Measurements from ENCODE around the gene CSHL1. TPM values are rescaled to one million over a fixed set of nuclear protein-coding genes. Genes with fewer than 3 reads are reported as not detected.
"Not testable (repeated sequence)": the region's sequence is repeated elsewhere in the genome, so short reads cannot be mapped to it uniquely, and the experiment has no call there.

CSHL1 gene
- total RNA-seq, 1 donor from 2014 or later: not detected

GRCh38 chr17:63927464-63928171 lies 16.6 kb upstream of the CSHL1 start:
- intact Hi-C loops (cut with DNase I): no loop called here
- ATAC-seq (no peak), DNase-seq (ENCODE audit: missing footprints) (peak; percentile 39)

- DNase-seq (ENCODE audit: missing footprints) (no peak), ATAC-seq (no peak)
- intact Hi-C loops (cut with DNase I): no loop called here
These were observed 15.1 kb upstream of the CSHL1 start for GRCh38 chr17:63926164-63926563.

- peak; percentile 25 for DNase-seq (ENCODE audit: missing footprints)
- intact Hi-C loops (cut with DNase I): no loop called here
- ATAC-seq: no peak
These were observed 14.6 kb upstream of the CSHL1 start for GRCh38 chr17:63925615-63926014.

GRCh38 chr17:63922402-63922801 lies 11.3 kb upstream of the CSHL1 start:
- intact Hi-C loops (cut with DNase I); DNase-seq (ENCODE audit: missing footprints); ATAC-seq: not testable (repeated sequence)

GRCh38 chr17:63920779-63921178 lies 9.7 kb upstream of the CSHL1 start:
- intact Hi-C loops (cut with DNase I); ATAC-seq; DNase-seq (ENCODE audit: missing footprints): not testable (repeated sequence)

- intact Hi-C loops (cut with DNase I); DNase-seq (ENCODE audit: missing footprints); ATAC-seq: not testable (repeated sequence)
These were observed 9.0 kb upstream of the CSHL1 start for GRCh38 chr17:63920050-63920449.

GRCh38 chr17:63919311-63919723 lies 8.3 kb upstream of the CSHL1 start:
- intact Hi-C loops (cut with DNase I): loop anchor here (1.0 to 2.0 kb wide), 3 partner anchors 27 to 105 kb away; no protein-coding TSS in a partner anchor
- DNase-seq (ENCODE audit: missing footprints) (no peak), ATAC-seq (peak; percentile 65)

- not testable (repeated sequence) for ATAC-seq; DNase-seq (ENCODE audit: missing footprints)
- intact Hi-C loops (cut with DNase I): loop anchor here (1.0 to 2.0 kb wide), 3 partner anchors 28 to 106 kb away; no protein-coding TSS in a partner anchor
These were observed 7.8 kb upstream of the CSHL1 start, which contains the start of gene GH1 for GRCh38 chr17:63918789-63919305. Gene GH1, minus strand, starts transcription at chr17:63918839. Its CDS starts 63 bp downstream, at chr17:63918776.

GRCh38 chr17:63918305-63918704 lies 7.2 kb upstream of the CSHL1 start:
- intact Hi-C loops (cut with DNase I): loop anchor here (2.0 kb wide), 2 partner anchors 28 to 106 kb away; no protein-coding TSS in a partner anchor
- ATAC-seq (no peak), DNase-seq (ENCODE audit: missing footprints) (no peak)

- ATAC-seq (no peak), DNase-seq (ENCODE audit: missing footprints) (no peak)
- intact Hi-C loops (cut with DNase I): loop anchor here (2.0 kb wide), 2 partner anchors 29 to 107 kb away; no protein-coding TSS in a partner anchor
These were observed 6.6 kb upstream of the CSHL1 start for GRCh38 chr17:63917646-63918045.

- intact Hi-C loops (cut with DNase I); DNase-seq (ENCODE audit: missing footprints); ATAC-seq: not testable (repeated sequence)
These were observed 6.1 kb upstream of the CSHL1 start for GRCh38 chr17:63917206-63917605.

- intact Hi-C loops (cut with DNase I): no loop called here
- ATAC-seq (no peak), DNase-seq (ENCODE audit: missing footprints) (no peak)
These were observed 5.6 kb upstream of the CSHL1 start for GRCh38 chr17:63916566-63917185.

- intact Hi-C loops (cut with DNase I); DNase-seq (ENCODE audit: missing footprints); ATAC-seq: not testable (repeated sequence)
These were observed 4.7 kb upstream of the CSHL1 start for GRCh38 chr17:63915753-63916152.

GRCh38 chr17:63914471-63914870 lies 3.4 kb upstream of the CSHL1 start:
- intact Hi-C loops (cut with DNase I): loop anchor here (5.0 kb wide), 1 partner anchor 218 kb away; the partner anchor contains the start of gene ERN1
- ATAC-seq: no peak
- DNase-seq (ENCODE audit: missing footprints): no peak

- ATAC-seq (no peak), DNase-seq (ENCODE audit: missing footprints) (no peak)
These were observed 621 bp upstream of the CSHL1 start for GRCh38 chr17:63911657-63912100.

GRCh38 chr17:63910096-63910495 lies 962 bp downstream of the CSHL1 start:
- DNase-seq (ENCODE audit: missing footprints) (no peak), ATAC-seq (no peak)
- intact Hi-C loops (cut with DNase I): loop anchor here (5.0 kb wide), 1 partner anchor 222 kb away; the partner anchor contains the start of gene ERN1

More at GRCh38 chr17:63911657-63912100, 621 bp upstream of the CSHL1 start:
- intact Hi-C loops (cut with DNase I): loop anchor here (5.0 kb wide), 1 partner anchor 221 kb away; the partner anchor contains the start of gene ERN1

GRCh38 chr17:63909586-63909985 lies 1.5 kb downstream of the CSHL1 start:
- intact Hi-C loops (cut with DNase I); ATAC-seq: not testable (repeated sequence)

GRCh38 chr17:63907161-63907778 lies 3.8 kb downstream of the CSHL1 start:
- intact Hi-C loops (cut with DNase I); DNase-seq (ENCODE audit: missing footprints): not testable (repeated sequence)
- ATAC-seq: peak; percentile 37

More at GRCh38 chr17:63909586-63909985, 1.5 kb downstream of the CSHL1 start:
- not testable (repeated sequence) for DNase-seq (ENCODE audit: missing footprints)

GRCh38 chr17:63904796-63905195 lies 6.3 kb downstream of the CSHL1 start:
- ATAC-seq; DNase-seq (ENCODE audit: missing footprints); intact Hi-C loops (cut with DNase I): not testable (repeated sequence)
